T1000 (cell line): ENCODE results near the gene FANCM.
"Not testable (repeated sequence)": the region's sequence is repeated elsewhere in the genome, so short reads cannot be mapped to it uniquely, and the experiment has no call there.

Experiments
- DNase-seq: peaks from one replicate; lab custom pipeline; 2025; ENCODE audit warnings: mixed read lengths; lab: John Stamatoyannopoulos, UW

FANCM gene

DNA sequence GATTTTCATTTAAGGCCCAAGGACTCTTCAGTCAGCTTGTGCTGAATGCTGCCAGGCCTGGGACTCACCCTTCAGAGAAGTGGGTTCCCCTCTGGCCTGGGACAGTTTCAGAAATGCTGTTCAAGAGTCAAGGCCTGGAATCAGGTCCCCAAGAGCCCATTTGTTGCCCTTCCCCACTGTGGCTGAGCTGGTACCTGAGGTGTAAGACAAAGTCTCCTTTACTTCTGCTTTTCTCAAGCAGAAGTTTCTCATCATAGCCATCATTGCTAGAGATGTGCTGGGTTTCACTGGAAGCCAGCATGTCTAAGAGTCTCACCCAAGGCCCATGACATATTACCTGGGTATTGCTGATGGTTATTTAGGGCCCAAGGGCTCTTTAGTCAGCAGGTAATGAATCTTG is 8.9 kb downstream of the FANCM start:
- no peak for DNase-seq

DNA sequence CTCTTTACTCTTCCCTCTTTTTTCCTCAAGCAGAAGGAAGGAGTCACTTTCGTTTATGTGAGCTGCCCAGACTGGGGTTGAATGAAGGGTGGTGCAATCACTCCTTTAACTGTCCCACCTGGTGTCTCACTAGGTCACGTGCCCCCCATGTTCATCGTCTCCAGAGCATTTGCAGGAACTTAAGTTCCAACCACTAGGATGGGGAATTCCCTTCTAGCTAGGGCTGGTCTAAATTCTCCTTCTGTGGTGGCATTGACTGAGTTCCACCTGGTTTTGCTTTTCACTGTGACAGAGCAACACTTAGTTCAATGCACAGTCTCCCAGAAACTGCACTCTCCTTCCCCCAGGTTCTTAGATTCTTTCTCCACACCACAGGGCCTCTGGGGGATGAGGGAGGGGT is 9.5 kb downstream of the FANCM start:
- DNase-seq, result no peak

GRCh38 chr14:45149602-45150001 is 13.9 kb downstream of the FANCM start:
- DNase-seq, result no peak

DNA sequence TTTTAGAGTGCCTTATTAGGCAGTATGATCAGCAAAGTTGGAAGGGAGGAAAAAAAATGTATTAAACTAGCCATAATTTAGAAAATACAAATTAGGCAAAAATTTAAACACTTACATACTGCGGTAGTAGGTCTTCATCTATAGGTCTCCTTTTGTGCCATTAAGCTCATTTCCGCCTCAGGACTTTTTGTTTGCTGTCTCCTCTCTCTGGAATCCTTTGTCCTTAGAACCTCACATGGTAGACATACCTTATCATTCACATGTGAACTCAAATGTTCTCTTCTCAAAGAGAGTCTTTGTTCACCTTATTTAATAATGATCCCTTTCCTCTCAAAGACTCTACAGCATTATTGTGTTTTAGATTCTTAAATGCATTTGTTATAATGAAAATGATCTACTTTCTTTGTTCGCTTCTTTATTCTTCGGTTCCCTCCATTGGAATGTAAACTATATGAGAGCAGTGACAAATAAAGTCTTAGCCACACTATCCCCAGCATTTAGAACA is 14.7 kb downstream of the FANCM start:
- DNase-seq, result no peak

DNA sequence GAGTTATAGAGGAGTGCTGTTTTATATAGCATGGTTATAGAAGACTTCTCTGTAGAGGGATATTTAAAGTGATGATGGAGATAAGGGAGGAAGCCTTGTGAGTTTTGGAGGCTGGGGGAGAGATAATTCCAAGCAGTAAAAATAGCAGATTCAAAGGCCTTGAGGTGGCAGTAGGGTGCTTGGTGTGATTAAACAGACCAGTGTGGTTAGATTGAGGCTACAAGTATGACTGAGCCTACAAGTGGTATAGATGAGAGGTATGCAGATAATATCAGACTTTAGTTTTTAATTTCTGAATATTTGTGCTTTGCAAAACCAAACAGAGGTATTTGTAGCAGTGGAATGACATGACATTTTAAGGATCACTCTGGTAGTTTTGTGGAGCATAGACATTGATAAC is 20.3 kb downstream of the FANCM start:
- no peak for DNase-seq

DNA sequence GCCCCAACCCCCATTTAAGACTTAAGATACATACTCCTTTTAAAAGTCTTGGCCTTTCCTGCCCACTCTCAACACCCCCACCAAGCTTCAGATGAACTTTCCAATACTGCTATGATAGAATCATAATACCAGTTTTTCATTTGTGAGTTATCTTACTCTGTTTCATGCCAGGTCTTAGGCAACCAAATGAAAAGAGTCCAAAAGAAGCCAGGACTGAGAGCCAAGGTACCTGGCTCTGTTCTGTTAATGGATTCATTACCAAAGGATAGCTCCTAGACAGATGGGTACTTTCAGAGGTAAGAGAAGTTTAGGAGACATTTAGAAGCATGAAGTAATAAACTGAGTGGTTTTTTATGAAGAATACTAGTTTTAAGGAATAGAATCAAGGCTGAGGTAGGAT is 34.2 kb downstream of the FANCM start:
- DNase-seq, result no peak

- no peak for DNase-seq
Observed at GRCh38 chr14:45177076-45177475, 41.3 kb downstream of the FANCM start.

DNA sequence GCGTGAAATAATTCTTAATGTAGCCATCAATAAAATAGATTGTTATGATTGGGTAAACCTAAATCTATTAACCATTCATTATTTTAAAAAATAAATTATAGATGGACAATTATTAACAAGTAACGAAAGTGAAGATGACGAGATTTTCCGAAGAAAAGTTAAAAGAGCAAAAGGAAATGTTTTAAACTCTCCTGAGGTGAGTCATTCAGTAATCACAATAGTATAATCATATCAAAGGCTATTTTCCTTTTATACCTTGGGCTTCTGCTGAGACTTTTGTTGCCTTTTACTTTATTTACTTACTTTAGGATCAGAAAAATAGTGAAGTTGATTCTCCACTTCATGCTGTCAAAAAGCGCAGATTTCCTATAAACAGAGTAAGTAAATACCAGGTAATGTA is 45.6 kb downstream of the FANCM start:
- DNase-seq, result no peak

DNA sequence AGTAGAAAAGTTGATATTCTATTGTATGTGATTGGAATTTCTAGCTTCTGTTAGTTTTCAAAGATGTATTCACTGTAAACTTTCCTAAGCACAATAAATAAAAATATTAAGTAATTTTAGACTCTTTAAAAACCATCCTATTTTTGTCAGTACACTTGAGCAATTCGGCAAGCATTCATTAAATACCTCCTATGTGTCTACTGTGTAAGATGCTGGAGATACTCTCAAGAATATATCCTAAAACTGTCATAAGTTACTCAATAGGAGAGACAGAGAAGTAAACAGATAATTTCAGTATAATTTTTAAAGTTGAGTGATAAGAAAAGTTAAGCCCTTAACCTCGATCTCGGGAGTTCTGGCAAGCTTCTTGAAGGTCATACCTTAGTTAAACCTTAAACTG is 46.1 kb downstream of the FANCM start:
- no peak for DNase-seq

- no peak for DNase-seq
Observed at GRCh38 chr14:45185100-45185814, 49.5 kb downstream of the FANCM start.

- no peak for DNase-seq
Observed at GRCh38 chr14:45194964-45195363, 59.2 kb downstream of the FANCM start.

DNA sequence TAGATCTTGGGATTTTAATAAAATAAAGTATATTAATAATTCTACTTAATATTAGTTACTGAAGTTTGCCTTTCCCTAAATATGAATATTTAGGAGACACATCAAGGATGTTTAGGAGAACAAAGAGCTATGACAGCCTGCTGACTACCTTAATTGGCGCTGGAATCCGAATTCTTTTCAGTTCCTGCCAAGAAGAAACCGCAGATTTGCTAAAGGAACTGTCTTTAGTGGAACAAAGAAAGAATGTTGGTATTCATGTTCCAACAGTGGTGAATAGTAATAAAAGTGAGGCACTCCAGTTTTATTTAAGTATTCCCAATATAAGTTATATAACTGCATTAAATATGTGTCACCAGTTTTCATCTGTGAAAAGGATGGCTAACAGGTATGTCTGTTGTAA is 62.8 kb downstream of the FANCM start:
- no peak for DNase-seq

GRCh38 chr14:45199230-45199629 is 63.5 kb downstream of the FANCM start:
- no peak for DNase-seq

- no peak for DNase-seq
Observed at GRCh38 chr14:45201905-45202304, 66.2 kb downstream of the FANCM start.

- no peak for DNase-seq
Observed at GRCh38 chr14:45204241-45204640, 68.5 kb downstream of the FANCM start.

GRCh38 chr14:45210159-45210558 is 74.4 kb downstream of the FANCM start:
- DNase-seq, result no peak

DNA sequence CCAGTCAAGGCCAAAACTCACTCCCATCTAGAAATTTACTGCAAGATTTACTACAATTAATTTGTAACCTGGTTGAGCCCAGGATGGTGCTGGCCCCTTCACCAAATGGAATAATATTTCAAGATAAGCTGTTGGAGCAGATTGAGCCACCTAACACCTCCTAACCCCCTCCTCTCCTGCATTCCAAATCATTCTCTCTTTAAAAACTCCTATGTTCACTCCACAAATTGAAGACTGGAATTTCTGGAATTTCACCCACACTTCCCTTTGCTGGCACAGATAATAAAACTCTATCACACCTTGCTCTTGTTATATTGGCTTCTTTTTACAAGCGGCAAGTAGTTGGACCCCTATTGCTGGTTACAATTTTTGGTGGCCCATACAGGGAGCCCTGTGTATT is 75.6 kb downstream of the FANCM start:
- no peak for DNase-seq

GRCh38 chr14:45212231-45212630 is 76.5 kb downstream of the FANCM start:
- no peak for DNase-seq

DNA sequence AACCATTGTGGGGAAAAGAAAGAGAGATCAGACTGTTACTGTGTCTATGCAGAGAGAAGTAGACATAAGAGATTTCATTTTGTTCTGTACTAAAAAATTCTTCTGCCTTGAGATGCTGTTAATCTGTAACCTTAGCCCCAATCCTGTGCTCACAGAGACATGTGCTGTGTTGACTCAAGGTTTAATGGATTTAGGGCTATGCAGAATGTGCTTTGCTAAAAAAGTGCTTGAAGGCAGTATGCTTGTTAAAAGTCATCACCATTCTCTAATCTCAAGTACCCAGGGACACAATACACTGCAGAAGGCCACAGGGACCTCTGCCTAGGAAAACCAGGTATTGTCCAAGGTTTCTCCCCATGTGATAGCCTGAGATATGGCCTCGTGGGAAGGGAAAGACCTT is 78.0 kb downstream of the FANCM start:
- DNase-seq, result not testable (repeated sequence)

DNA sequence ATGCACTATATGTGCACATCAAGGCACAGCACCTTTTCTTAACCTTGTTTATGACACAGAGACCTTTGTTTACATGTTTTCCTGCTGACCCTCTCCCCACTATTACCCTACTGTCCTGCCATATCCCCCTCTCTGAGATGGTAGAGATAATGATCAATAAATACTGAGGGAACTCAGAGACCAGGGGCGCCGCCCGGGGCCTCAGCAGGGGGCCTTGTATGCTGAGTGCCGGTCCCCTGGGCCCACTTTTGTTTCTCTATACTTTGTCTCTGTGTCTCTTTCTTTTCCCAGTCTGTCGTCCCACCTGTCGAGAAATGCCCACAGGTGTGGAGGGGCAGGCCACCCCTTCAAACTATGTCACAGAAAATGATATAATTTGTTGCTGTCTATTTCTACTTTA is 78.6 kb downstream of the FANCM start:
- DNase-seq, result not testable (repeated sequence)

GRCh38 chr14:45222485-45223262 is 86.9 kb downstream of the FANCM start:
- DNase-seq, result no peak

GRCh38 chr14:45227566-45227965 is 91.8 kb downstream of the FANCM start:
- DNase-seq, result no peak

GRCh38 chr14:45238988-45239387 is 103.3 kb downstream of the FANCM start:
- DNase-seq, result no peak
